Prostate gland (tissue), 2 donors: ENCODE results near the gene ZNF862. TPM values are rescaled to one million over a fixed set of nuclear protein-coding genes. Genes with fewer than 3 reads are reported as not detected.

Source experiments
- DNase-seq: peaks from one replicate; pipeline ENCODE4 v3.0.0-alpha.2; 2019; ENCODE audit warnings: low spot score
- H3K27ac ChIP-seq, 2 donors: fragments of 200-600 bp; sonication (generic); 2 replicates each; pipeline ENCODE4 v1.5.1; 2017 to 2019
- H3K27me3 ChIP-seq: fragments of 200-600 bp; sonication (generic); replicated peaks from 2 replicates; pipeline ENCODE4 v1.5.1; 2019; ENCODE audit not compliant: insufficient read depth
- H3K36me3 ChIP-seq, 2 donors: fragments of 200-600 bp; sonication (generic); 1 replicate in 1 of 2; 2 replicates in 1 of 2; pipeline versions ENCODE4 v1.5.1 to v1.8.1; 2017 to 2019
- H3K4me1 ChIP-seq: fragments of 200-600 bp; sonication (generic); replicated peaks from 2 replicates; pipeline ENCODE4 v1.5.1; 2019
- H3K4me3 ChIP-seq, 2 donors: fragments of 200-600 bp; sonication (generic); 2 replicates each; pipeline ENCODE4 v1.5.1; 2017 to 2019
- H3K9me3 ChIP-seq: fragments of 200-600 bp; sonication (generic); 2 replicates; pipeline ENCODE4 v1.5.1; 2017
- CTCF ChIP-seq, 4 experiments: fragments of 200-600 bp in 2 of 4; fragments of 450-650 bp in 2 of 4; sonication (generic) in 2 of 4; IDR thresholded peaks; 1 replicate in 3 of 4; 2 replicates in 1 of 4; pipeline ENCODE4 v1.5.1; 2016 to 2019; ENCODE audit warnings: antibody characterized with exemption in 4 of 4, mild to moderate bottlenecking in 2 of 4, moderate library complexity in 2 of 4
- POLR2A ChIP-seq: fragments of 450-650 bp; IDR thresholded peaks from one replicate; pipeline ENCODE4 v1.6.1; 2016; ENCODE audit warnings: antibody characterized with exemption, mild to moderate bottlenecking
- POLR2AphosphoS5 ChIP-seq: sonication (generic); formaldehyde crosslinking; IDR thresholded peaks from one replicate; pipeline ENCODE4 v1.6.1; 2017; ENCODE audit warnings: antibody characterized with exemption
- WGBS: methylation state at CpG from one replicate; pipeline ENCODE4 v1.1.5; 2018; 5-methylcytosine and 5-hydroxymethylcytosine counted together
- intact Hi-C: fragments of 100-400 bp; cut with DNase I; formaldehyde crosslinking; loops from one replicate; pipeline ENCODE4 v1.14.2; 2022
- total RNA-seq, 2 donors: library from RNA; depleted of rRNA; stranded (reverse); fragments of >200 nt; gene quantifications; one replicate each; pipeline ENCODE4 v1.1.0, GENCODE V29; 2016

Gene ZNF862
- total RNA-seq, 2 donors from 2014 or later: 19.8 to 25.4 TPM

DNA sequence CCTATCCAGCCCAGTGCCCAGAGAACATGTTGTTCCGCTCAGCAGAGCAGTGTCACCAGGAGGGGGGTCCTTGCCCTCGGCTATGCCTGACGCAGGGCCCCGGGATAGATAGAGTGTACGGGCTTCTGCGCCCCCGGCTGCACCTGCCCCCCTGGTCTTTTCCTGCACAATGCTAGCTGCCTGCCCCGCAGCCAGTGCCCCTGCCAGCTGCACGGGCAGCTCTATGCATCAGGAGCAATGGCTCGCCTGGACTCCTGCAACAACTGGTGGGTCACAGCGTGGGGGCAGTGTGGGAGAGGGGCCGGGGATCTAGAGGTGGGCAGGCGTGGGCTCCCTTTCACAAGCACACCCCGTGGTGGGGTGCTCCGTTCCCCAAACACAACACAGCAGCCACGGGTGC is 31.4 kb upstream of the ZNF862 start:
- H3K27ac ChIP-seq: no peak overlapping the region
- DNase-seq: no peak
- WGBS: 81% methylated on average over 16 of the region's 16 CpGs
- H3K27me3 ChIP-seq: no peaks in the 10 kb centered on the region
- intact Hi-C loops: no loop called here
- no peaks in the 10 kb centered on the region for H3K36me3 ChIP-seq
- no peaks in the 10 kb centered on the region for H3K4me1 ChIP-seq
- no peaks in the 10 kb centered on the region for H3K9me3 ChIP-seq
- TF ChIP-seq CTCF (IDR thresholded peaks at IDR 0.05): no peak
- TF ChIP-seq POLR2A: no peak
- no peak for TF ChIP-seq POLR2AphosphoS5
- no peak overlapping the region for H3K4me3 ChIP-seq

- TF ChIP-seq POLR2A (no peak), POLR2AphosphoS5 (no peak), CTCF (IDR thresholded peaks at IDR 0.05) (no peak)
Observed at GRCh38 chr7:149808311-149808710, 29.9 kb upstream of the ZNF862 start.

DNA sequence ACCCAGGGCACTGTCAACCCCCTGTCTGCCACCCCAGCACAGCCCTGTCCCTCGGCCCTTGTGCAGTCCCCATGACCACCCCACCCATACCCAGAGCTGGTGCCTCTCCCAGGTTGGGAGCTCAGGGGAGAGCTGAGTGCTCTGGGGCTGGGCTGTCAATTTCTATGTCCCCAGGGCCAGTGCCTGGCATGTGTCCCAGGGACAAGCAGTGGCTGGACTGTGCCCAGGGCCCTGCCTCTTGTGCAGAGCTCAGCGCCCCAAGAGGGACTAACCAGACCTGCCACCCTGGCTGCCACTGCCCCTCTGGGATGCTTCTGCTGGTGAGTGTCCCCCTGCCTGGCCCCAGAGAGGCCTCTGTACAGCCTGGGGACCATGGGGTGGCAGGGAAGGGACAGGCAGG is 29.0 kb upstream of the ZNF862 start:
- intact Hi-C loops: no loop called here
- 86% methylated on average over 1 of the region's 2 CpGs for WGBS
- TF ChIP-seq POLR2AphosphoS5 (no peak), CTCF (IDR thresholded peaks at IDR 0.05) (no peak), POLR2A (no peak)

More at GRCh38 chr7:149808311-149808710, 29.9 kb upstream of the ZNF862 start:
- intact Hi-C loops: no loop called here
- H3K27ac ChIP-seq: no peak overlapping the region
- H3K36me3 ChIP-seq: no peaks in the 10 kb centered on the region
- WGBS: 89% methylated on average over 10 of the region's 10 CpGs
- H3K9me3 ChIP-seq: no peaks in the 10 kb centered on the region
- no peaks in the 10 kb centered on the region for H3K4me1 ChIP-seq
- no peak overlapping the region for H3K4me3 ChIP-seq
- no peak for DNase-seq
- H3K27me3 ChIP-seq: no peaks in the 10 kb centered on the region

DNA sequence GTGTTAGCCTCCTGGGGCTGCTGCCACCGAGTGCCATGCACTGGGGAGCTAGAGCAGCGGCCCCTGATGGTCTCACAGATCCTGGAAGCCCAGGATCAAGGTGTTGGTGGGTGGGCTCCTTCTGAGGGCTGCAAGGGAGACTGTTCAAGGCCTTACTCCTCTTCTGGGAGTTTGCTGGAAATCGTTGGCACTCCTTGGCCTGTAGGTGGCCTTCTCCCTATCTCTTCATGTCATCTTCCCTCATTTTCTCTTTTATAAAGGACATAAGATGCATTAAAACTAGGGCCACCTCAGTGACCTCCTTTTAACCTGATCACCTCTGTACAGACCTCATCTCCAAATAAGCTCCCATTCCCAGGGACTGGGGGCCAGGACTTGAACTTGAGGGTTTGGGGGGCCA is 27.0 kb upstream of the ZNF862 start:
- Histone ChIP-seq H3K36me3 (no peaks in the 10 kb centered on the region), H3K4me3 (no peak overlapping the region)
- WGBS: 55% methylated on average over 3 of the region's 3 CpGs

More for the DNA sequence above, 29.0 kb upstream of the ZNF862 start:
- Histone ChIP-seq H3K4me1 (no peaks in the 10 kb centered on the region), H3K27ac (no peak overlapping the region), H3K9me3 (no peaks in the 10 kb centered on the region), H3K36me3 (no peaks in the 10 kb centered on the region), H3K27me3 (no peaks in the 10 kb centered on the region), H3K4me3 (no peak overlapping the region)
- no peak for DNase-seq

More for the DNA sequence above, 27.0 kb upstream of the ZNF862 start:
- Histone ChIP-seq H3K4me1 (no peaks in the 10 kb centered on the region), H3K27me3 (no peaks in the 10 kb centered on the region), H3K27ac (no peak overlapping the region), H3K9me3 (no peaks in the 10 kb centered on the region)
- no peak for TF ChIP-seq POLR2A
- no peak for TF ChIP-seq CTCF (IDR thresholded peaks at IDR 0.05)
- no peak for TF ChIP-seq POLR2AphosphoS5
- intact Hi-C loops: no loop called here
- no peak for DNase-seq
